LNCAP (cell line): ENCODE results near the gene TOLLIP.

Experiments
- TF ChIP-seq, protein P1 (sequence below): fragments of 450-650 bp; IDR thresholded peaks from 2 replicates; pipeline ENCODE4 v1.5.1; 2017; ENCODE audit warnings: mild to moderate bottlenecking

Gene TOLLIP

DNA sequence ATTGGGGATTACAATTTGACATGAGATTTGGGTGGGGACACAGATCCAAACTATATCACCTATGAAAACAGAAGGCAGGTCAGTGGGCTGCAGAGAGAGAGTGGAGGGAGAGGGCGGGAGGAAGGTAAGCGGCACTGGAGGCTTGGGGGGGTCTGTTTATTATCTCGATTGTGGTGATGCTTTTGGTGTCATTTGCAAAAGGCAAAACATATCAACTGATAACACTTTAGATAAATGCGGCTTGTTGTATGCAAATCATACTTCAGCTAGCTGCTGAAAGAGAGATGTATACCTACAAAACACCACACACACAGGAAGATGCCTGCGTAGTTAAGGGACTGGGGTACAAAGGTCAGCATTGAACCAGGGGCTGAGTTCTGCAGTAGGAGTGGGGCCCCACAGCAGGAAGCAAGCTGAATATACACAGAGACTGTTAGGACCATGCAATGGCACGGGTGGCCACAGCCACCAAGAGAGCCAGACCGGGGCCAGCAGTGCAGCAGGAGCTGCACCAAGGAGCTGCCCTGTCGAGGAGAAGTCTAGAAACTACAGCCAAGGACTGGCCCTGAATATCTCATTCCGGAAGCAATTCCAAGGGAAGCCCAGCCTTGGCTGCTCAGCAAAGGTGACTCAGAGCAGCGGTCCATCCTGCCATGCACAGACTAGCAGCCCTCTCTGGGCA lies 23.8 kb upstream of the TOLLIP start:
- TF ChIP-seq, protein P1, sequence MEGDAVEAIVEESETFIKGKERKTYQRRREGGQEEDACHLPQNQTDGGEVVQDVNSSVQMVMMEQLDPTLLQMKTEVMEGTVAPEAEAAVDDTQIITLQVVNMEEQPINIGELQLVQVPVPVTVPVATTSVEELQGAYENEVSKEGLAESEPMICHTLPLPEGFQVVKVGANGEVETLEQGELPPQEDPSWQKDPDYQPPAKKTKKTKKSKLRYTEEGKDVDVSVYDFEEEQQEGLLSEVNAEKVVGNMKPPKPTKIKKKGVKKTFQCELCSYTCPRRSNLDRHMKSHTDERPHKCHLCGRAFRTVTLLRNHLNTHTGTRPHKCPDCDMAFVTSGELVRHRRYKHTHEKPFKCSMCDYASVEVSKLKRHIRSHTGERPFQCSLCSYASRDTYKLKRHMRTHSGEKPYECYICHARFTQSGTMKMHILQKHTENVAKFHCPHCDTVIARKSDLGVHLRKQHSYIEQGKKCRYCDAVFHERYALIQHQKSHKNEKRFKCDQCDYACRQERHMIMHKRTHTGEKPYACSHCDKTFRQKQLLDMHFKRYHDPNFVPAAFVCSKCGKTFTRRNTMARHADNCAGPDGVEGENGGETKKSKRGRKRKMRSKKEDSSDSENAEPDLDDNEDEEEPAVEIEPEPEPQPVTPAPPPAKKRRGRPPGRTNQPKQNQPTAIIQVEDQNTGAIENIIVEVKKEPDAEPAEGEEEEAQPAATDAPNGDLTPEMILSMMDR, result no peak

DNA sequence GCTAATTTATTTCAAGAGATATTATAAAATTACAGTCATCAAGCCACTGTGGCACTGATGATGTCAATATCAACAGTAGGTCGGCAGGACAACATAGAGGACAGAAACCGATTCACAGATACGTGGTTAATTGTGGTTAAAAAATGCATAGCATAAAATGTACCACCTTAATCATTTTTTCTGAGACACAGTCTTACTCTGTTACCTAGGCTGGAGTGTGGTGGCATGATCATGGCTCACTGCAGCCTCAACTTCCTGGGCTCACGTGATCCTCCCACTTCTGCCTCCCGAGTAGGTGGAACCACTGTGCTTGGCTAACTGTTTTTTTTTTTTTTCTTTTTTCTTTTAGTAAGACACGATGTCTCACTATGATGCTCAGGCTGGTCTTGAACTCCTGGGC lies 21.0 kb upstream of the TOLLIP start:
- TF ChIP-seq, protein P1, result no peak

DNA sequence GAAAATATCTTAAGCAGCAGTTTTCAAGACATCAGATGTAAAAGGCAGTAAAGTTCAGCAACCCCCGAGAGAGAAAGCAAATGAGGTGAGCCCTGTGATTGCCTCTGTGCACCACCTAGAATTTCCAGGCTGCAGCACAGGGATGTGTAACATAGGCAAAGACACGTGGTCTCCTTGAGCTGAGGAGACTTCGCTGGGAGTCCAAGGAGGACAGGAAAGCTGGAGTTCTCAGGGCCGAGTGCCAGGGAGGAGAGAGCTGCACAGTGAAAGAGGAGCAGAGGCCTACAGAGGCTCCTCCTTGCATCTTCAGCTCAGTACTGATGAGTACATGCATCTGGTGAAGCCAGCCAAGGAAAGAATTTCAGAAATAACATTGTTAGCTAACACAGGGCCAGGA lies 17.6 kb upstream of the TOLLIP start:
- TF ChIP-seq, protein P1, result no peak

DNA sequence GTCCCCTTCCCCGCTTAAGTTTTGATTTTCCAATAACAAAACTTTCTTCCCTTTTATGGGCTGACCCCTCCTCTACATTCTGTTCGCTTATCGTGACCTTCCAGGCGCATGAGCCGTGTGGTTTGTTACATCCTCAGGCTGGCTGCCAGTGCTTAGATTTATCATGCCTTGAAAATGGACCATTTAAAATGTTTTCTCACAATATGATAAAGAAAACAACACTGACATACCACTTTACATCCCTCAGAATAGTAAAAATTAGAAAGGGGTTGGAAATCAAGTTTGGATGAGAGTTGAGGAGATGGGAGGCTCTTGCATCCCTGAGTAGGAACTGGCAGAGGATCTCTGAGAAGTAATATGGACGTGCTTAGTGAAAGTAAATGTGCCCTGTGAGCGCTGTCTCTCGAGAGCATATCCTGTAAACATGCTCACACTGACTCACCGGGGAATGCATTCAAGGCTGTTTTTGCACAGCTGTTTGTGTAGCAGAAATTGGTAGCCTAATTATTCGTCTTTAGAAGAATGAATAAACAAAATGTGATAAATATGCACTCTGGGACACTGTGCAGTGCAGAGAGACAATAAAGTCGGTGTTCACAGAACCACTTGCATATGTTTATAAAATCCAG lies 17.1 kb upstream of the TOLLIP start:
- TF ChIP-seq, protein P1, result no peak

DNA sequence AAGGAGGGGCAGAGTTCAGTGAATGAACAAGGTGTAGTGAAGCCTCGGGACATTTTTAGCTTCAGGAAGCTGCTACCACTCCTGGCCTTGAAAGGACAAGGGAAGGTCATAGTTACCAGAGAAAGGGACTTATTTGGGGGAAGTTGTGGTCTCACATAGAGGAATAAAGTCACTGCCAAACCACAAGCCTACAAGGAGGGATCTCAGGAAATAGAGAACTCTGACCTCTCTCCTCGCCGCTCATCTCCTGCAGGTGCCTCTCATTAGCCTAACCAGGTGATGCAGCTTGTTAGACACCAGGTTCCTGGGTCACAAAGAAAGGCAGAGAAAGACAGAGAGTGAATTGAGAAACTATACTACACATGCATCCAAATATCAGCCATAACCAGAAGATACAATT lies 14.3 kb upstream of the TOLLIP start:
- TF ChIP-seq, protein P1, result no peak

DNA sequence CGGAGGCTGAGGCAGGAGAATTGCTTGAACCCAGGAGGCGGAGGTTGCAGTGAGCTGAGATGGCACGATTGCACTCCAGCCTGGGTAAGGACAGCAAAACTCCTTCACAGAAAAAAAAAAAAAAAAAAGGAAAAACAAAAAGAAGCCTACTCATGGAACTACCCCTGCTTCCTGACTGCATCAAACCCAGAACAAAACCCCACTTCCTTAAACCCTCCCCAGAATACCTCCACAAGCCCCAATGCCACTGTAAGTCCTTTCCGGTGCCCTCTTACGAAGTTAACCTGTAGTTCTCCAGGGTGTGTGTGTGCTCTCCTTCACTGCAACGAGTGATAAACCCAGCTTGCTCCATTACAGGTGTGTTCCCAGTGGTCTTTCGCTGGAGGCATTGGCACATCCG lies 8.6 kb upstream of the TOLLIP start:
- TF ChIP-seq, protein P1, result no peak

DNA sequence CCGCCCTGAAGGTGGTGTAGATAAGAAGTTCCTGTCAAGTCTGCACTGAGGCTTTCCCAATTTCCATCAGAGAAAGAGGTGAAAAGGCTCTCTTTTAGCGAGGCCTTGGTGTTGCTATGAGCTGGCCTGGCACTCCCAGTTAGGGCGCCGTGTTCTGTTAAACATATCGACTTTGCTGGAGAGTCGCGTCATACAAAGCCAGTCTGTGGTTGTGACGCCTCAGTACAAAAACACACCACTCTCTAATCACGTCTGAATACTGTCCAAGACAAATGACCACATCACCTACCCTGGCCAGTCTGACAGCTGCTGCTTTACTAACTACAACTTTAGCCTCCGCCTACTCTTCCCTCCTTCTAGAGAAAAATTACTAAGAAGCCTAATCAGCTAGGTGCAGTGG lies 8.0 kb upstream of the TOLLIP start:
- TF ChIP-seq, protein P1, result no peak
